HEK293 (cell line): Measurements from ENCODE around the gene NINL.

Experiments
- CTCF ChIA-PET: fragments of 350-600 bp; formaldehyde crosslinking; extraction: SDS; loops from one replicate; lab custom pipeline; 2021; ENCODE audit warnings: antibody characterized with exemption; lab: Yijun Ruan, JAX
- POLR2A ChIA-PET: fragments of 300-600 bp; formaldehyde crosslinking; extraction: SDS; loops from one replicate; lab custom pipeline; 2020; ENCODE audit warnings: antibody characterized with exemption, inconsistent platforms; lab: Yijun Ruan, JAX
- H3K27ac ChIP-seq: fragments of 200-500 bp; sonication (Bioruptor generic); 2 replicates; pipeline ENCODE4 v1.5.1; 2014; ENCODE audit warnings: low read depth, low read length, control low read depth, inconsistent platforms; ENCODE audit errors: extremely low read depth
- H3K36me3 ChIP-seq, 2 experiments: fragments of 200-500 bp in 1 of 2; sonication (Bioruptor generic) in 1 of 2; 1 replicate in 1 of 2; 2 replicates in 1 of 2; pipeline ENCODE4 v1.5.1; 2014 to 2017; ENCODE audit warnings: inconsistent platforms in 2 of 2, low read length in 2 of 2; ENCODE audit not compliant: control insufficient read depth in 2 of 2, insufficient read depth in 1 of 2
- H3K4me1 ChIP-seq: fragments of 200-500 bp; sonication (Bioruptor generic); 2 replicates; pipeline ENCODE4 v1.5.1; 2014; ENCODE audit warnings: mild to moderate bottlenecking, low read length, inconsistent platforms; ENCODE audit not compliant: control insufficient read depth, insufficient read depth
- H3K4me3 ChIP-seq: 2 replicates; pipeline ENCODE4 v1.5.1; 2011; ENCODE audit warnings: low read depth, mild to moderate bottlenecking, control low read depth, low read length, moderate library complexity
- H3K9me3 ChIP-seq: fragments of 200-500 bp; sonication (Bioruptor generic); 2 replicates; pipeline ENCODE4 v1.5.1; 2014; ENCODE audit warnings: low read depth, low read length, inconsistent platforms; ENCODE audit not compliant: control insufficient read depth, insufficient read depth
- BCL11B ChIP-seq: fragments of 450-650 bp; formaldehyde crosslinking; IDR thresholded peaks from 2 replicates; pipeline ENCODE4 v1.5.1; 2016; ENCODE audit warnings: low read depth, missing biosample characterization, missing genetic modification characterization
- BCL6B ChIP-seq: fragments of 450-650 bp; formaldehyde crosslinking; IDR thresholded peaks from 2 replicates; pipeline ENCODE4 v1.5.1; 2017; ENCODE audit warnings: missing biosample characterization, missing genetic modification characterization
- KLF7 ChIP-seq: fragments of 450-650 bp; formaldehyde crosslinking; IDR thresholded peaks from 2 replicates; pipeline ENCODE4 v1.5.1; 2016; ENCODE audit warnings: missing biosample characterization, missing genetic modification characterization, borderline replicate concordance
- MEIS1 ChIP-seq: sonication (generic); formaldehyde crosslinking; IDR thresholded peaks from 2 replicates; pipeline ENCODE4 v1.8.1; 2022; ENCODE audit warnings: missing genetic modification reagents, mild to moderate bottlenecking, borderline replicate concordance
- PRDM4 ChIP-seq: fragments of 450-650 bp; formaldehyde crosslinking; IDR thresholded peaks from 2 replicates; pipeline ENCODE4 v1.5.1; 2017; ENCODE audit warnings: missing biosample characterization, missing genetic modification characterization
- YY1 ChIP-seq: fragments of 450-650 bp; formaldehyde crosslinking; IDR thresholded peaks from 2 replicates; pipeline ENCODE4 v1.5.1; 2018; ENCODE audit warnings: missing biosample characterization, missing genetic modification characterization
- ZBTB20 ChIP-seq: fragments of 450-650 bp; formaldehyde crosslinking; IDR thresholded peaks from 2 replicates; pipeline ENCODE4 v1.5.1; 2016; ENCODE audit warnings: missing biosample characterization, missing genetic modification characterization
- ZBTB21 ChIP-seq: fragments of 450-650 bp; formaldehyde crosslinking; IDR thresholded peaks from 2 replicates; pipeline ENCODE4 v1.5.1; 2017; ENCODE audit warnings: missing biosample characterization, missing genetic modification characterization
- ZBTB44 ChIP-seq: fragments of 450-650 bp; IDR thresholded peaks from 2 replicates; pipeline ENCODE4 v1.5.1; 2018; ENCODE audit warnings: missing biosample characterization, mild to moderate bottlenecking, missing genetic modification characterization
- ZNF174 ChIP-seq: fragments of 450-650 bp; formaldehyde crosslinking; IDR thresholded peaks from 2 replicates; pipeline ENCODE4 v1.5.0; 2017; ENCODE audit warnings: missing biosample characterization, mild to moderate bottlenecking, missing genetic modification characterization
- ZNF311 ChIP-seq: fragments of 450-650 bp; formaldehyde crosslinking; IDR thresholded peaks from 2 replicates; pipeline ENCODE4 v1.5.1; 2017; ENCODE audit warnings: missing biosample characterization, missing genetic modification characterization, borderline replicate concordance
- ZNF391 ChIP-seq: fragments of 450-650 bp; formaldehyde crosslinking; IDR thresholded peaks from 2 replicates; pipeline ENCODE4 v1.5.1; 2016; ENCODE audit warnings: low read depth, missing biosample characterization, missing genetic modification characterization, borderline replicate concordance
- ZNF558 ChIP-seq: fragments of 450-650 bp; formaldehyde crosslinking; IDR thresholded peaks from 2 replicates; pipeline ENCODE4 v1.5.1; 2016; ENCODE audit warnings: missing biosample characterization, missing genetic modification characterization
- ZNF660 ChIP-seq: fragments of 450-650 bp; IDR thresholded peaks from 2 replicates; pipeline ENCODE4 v1.5.1; 2018; ENCODE audit warnings: missing biosample characterization, mild to moderate bottlenecking, missing genetic modification characterization
- ZNF76 ChIP-seq: fragments of 450-650 bp; formaldehyde crosslinking; IDR thresholded peaks from 2 replicates; pipeline ENCODE4; 2016; ENCODE audit warnings: low read depth, missing biosample characterization, missing genetic modification characterization, borderline replicate concordance
- ZSCAN18 ChIP-seq: fragments of 450-650 bp; formaldehyde crosslinking; IDR thresholded peaks from 2 replicates; pipeline ENCODE4 v1.5.1; 2016; ENCODE audit warnings: missing biosample characterization, missing genetic modification characterization
- TF ChIP-seq, protein P1 (sequence below): fragments of 450-650 bp; formaldehyde crosslinking; IDR thresholded peaks from 2 replicates; pipeline ENCODE4 v1.5.1; 2016; ENCODE audit warnings: missing biosample characterization, missing genetic modification characterization

The NINL gene

DNA sequence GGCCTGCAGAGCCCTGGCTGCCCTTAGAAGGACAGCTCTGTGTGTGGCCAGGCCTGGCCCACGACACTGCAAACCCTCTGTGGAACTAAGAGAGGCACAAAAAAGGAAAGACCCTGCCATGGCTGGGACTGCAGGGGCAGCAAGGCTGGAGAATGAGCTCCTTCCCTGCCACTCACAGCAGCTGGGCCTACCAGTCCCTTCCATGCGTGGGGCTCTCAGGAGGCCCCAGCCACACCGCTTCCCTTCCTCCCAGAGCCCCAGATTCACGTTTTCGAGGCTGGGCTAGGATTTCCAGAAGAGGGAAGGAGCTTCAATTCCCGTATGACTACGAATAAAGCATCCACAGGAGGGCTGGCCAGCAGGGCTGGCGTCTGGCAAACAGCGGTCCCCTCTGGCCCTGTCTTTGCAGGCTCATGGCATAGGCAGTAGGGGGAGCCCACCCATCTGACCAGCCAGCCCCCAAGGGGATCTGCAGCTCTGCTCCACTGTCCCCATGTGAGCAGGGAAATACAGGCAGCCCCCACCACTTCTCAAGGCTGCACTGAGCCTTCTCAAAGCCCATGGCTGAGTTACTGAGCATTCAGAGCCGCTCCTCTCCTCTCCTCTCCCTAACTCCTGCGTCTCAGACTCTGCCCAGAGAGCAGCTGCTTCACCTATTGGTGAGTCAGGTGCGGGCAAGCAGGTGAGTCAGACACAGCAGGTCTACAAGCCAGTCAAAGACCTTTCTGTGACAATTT, 53.1 kb downstream of the NINL start:
- no peaks in the 10 kb centered on the region for H3K9me3 ChIP-seq
- CTCF ChIA-PET: interaction anchor here (0.6 to 0.8 kb wide), 2 partner anchors 10 to 60 kb away, joined by 3 read pairs; no protein-coding TSS in a partner anchor
- POLR2A ChIA-PET: interaction anchor here (1.2 kb wide), 1 partner anchor 9 kb away, joined by 3 read pairs; no protein-coding TSS in a partner anchor
- H3K27ac ChIP-seq: no peak overlapping the region
- no peaks in the 10 kb centered on the region for H3K36me3 ChIP-seq
- H3K4me3 ChIP-seq: no peak overlapping the region
- TF ChIP-seq ZBTB20 (no peak), BCL6B (no peak), ZBTB21 (no peak), ZNF174 (tag by site-specific recombination) (no peak), ZBTB44 (tag by site-specific recombination) (no peak), ZNF76 (no peak), PRDM4 (tag by site-specific recombination) (no peak)
- TF ChIP-seq, protein P1, sequence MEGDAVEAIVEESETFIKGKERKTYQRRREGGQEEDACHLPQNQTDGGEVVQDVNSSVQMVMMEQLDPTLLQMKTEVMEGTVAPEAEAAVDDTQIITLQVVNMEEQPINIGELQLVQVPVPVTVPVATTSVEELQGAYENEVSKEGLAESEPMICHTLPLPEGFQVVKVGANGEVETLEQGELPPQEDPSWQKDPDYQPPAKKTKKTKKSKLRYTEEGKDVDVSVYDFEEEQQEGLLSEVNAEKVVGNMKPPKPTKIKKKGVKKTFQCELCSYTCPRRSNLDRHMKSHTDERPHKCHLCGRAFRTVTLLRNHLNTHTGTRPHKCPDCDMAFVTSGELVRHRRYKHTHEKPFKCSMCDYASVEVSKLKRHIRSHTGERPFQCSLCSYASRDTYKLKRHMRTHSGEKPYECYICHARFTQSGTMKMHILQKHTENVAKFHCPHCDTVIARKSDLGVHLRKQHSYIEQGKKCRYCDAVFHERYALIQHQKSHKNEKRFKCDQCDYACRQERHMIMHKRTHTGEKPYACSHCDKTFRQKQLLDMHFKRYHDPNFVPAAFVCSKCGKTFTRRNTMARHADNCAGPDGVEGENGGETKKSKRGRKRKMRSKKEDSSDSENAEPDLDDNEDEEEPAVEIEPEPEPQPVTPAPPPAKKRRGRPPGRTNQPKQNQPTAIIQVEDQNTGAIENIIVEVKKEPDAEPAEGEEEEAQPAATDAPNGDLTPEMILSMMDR: peak; percentile 44; the same call in 1 of the 2 replicates
- H3K4me1 ChIP-seq: peaks cover 6% of the 10 kb centered on the region; the same call in 1 of the 2 replicates

DNA sequence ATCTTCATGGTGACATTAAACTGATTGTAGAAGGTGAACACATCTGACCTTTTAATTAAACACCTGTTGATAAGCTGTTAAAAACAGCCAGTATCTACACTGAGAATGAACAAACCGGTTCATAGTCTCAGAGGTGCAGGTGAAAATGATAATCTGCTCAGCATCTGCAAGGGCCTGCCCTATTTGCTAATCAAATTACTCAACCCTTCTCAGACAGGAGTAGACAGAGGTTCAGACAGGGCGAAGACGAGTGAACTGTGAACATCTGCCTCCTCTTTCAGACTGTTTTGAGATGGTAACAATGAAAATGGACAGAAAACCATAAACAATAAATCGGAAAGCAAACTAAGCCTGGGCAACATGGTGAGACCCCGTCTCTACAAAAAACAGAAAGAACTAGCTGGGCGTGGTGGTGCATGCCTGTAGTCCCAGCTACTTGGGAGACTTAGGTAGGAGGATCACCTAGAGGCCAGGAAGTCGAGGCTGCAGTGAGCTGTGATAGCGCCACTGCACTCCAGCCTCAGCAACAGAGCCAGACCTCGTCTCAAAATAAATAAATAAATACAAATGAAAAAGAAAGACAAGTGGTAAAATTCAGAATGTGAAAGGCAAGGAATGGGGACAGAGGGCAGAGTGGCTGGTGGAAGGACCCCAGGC, 55.9 kb downstream of the NINL start:
- Histone ChIP-seq H3K36me3 (peaks cover 0 to 11% of the 10 kb centered on the region in 2 experiments; a peak in 1 of 3 replicates), H3K9me3 (no peaks in the 10 kb centered on the region), H3K4me1 (peaks cover 6% of the 10 kb centered on the region; the same call in 1 of the 2 replicates), H3K27ac (no peak overlapping the region), H3K4me3 (no peak overlapping the region)
- ChIA-PET POLR2A (no interaction called here), CTCF (no interaction called here)
- no peak for TF ChIP-seq ZNF76
- no peak for TF ChIP-seq ZNF660 (tag by site-specific recombination)
- no peak for TF ChIP-seq KLF7 (tag by site-specific recombination)

DNA sequence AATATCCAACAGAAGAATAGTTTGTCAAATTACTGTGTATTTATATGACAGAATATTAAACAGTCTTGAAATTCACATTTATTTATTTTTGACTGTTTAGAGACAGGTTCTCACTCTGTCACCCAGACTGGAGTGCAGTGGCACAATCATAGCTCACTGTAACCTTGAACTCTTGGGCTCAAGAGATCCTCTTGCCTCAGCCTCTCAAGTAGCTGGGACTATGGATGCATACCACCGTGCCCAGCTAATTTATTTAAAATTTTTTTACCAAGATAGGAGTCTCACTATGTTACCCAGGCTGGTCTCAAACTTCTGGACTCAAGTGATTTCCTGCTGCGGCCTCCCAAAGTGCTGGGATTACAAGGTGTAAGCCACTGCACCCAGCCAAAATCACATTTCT, 57.4 kb downstream of the NINL start:
- H3K9me3 ChIP-seq: no peaks in the 10 kb centered on the region
- no peaks in the 10 kb centered on the region for H3K4me1 ChIP-seq
- H3K4me3 ChIP-seq: no peak overlapping the region
- POLR2A ChIA-PET: no interaction called here
- CTCF ChIA-PET: no interaction called here
- H3K36me3 ChIP-seq: peaks cover 0 to 17% of the 10 kb centered on the region in 2 experiments; a peak in 1 of 3 replicates
- no peak overlapping the region for H3K27ac ChIP-seq
- TF ChIP-seq ZNF391 (no peak), MEIS1 (CRISPR knock-in tag) (no peak), BCL11B (tag by site-specific recombination) (no peak), ZNF558 (tag by site-specific recombination) (no peak), ZSCAN18 (tag by site-specific recombination) (no peak), YY1 (no peak), PRDM4 (tag by site-specific recombination) (no peak), ZNF311 (no peak)
